Common myeloid progenitor, CD34-positive (primary cell): ENCODE results near the gene SULT2B1.
"Not testable (repeated sequence)": the region's sequence is repeated elsewhere in the genome, so short reads cannot be mapped to it uniquely, and the experiment has no call there.

Experiments used
- CTCF ChIA-PET: fragments of 350-600 bp; sonication (Branson Sonifier 250); formaldehyde crosslinking; loops from one replicate; lab custom pipeline; 2021; ENCODE audit warnings: antibody characterized with exemption; lab: Charles Lee
- POLR2A ChIA-PET: fragments of 350-600 bp; sonication (Branson Sonifier 250); formaldehyde crosslinking; loops from one replicate; lab custom pipeline; 2021; ENCODE audit warnings: antibody characterized with exemption; lab: Charles Lee
- DNase-seq, 3 donors: peaks; one replicate each; pipeline versions ENCODE4 v3.0.0 to v3.0.0-alpha.2; 2013
- H3K27ac ChIP-seq, 2 experiments: 1 replicate in 1 of 2; 2 replicates in 1 of 2; pipeline ENCODE4 v1.7.0; 2013; ENCODE audit warnings: inconsistent platforms in 2 of 2, low read length in 2 of 2, mild to moderate bottlenecking in 2 of 2, low read depth in 1 of 2, moderate library complexity in 1 of 2; ENCODE audit not compliant: severe bottlenecking in 2 of 2, insufficient read depth in 1 of 2, poor library complexity in 1 of 2
- H3K27me3 ChIP-seq, 5 experiments: replicated peaks in 2 of 5; 1 replicate in 3 of 5; 2 replicates in 2 of 5; pipeline versions ENCODE4 v1.6.1 to v1.7.0; 2013; ENCODE audit warnings: low read length in 4 of 5, mild to moderate bottlenecking in 2 of 5, moderate library complexity in 2 of 5, inconsistent platforms in 1 of 5; ENCODE audit not compliant: insufficient read depth in 5 of 5, control insufficient read depth in 4 of 5
- H3K36me3 ChIP-seq, 4 experiments: 1 replicate in 2 of 4; 2 replicates in 2 of 4; pipeline versions ENCODE4 v1.6.1 to v1.7.0; 2013; ENCODE audit warnings: low read length in 3 of 4, control low read depth in 1 of 4, mild to moderate bottlenecking in 1 of 4; ENCODE audit not compliant: control insufficient read depth in 4 of 4, insufficient read depth in 4 of 4
- H3K4me1 ChIP-seq, 4 experiments: 1 replicate in 3 of 4; 2 replicates in 1 of 4; pipeline versions ENCODE4 v1.6.1 to v1.7.1; 2013; ENCODE audit warnings: low read length in 3 of 4, mild to moderate bottlenecking in 3 of 4, control low read depth in 1 of 4, inconsistent platforms in 1 of 4, moderate library complexity in 1 of 4; ENCODE audit not compliant: control insufficient read depth in 4 of 4, insufficient read depth in 4 of 4; ENCODE audit errors: control extremely low read depth in 1 of 4
- H3K4me3 ChIP-seq, 7 experiments: 1 replicate in 4 of 7; 2 replicates in 3 of 7; pipeline versions ENCODE4 v1.5.1 to v1.7.0; 2013; ENCODE audit warnings: mild to moderate bottlenecking in 7 of 7, low read length in 6 of 7, moderate library complexity in 6 of 7, inconsistent platforms in 2 of 7, low read depth in 2 of 7, control low read depth in 1 of 7; ENCODE audit not compliant: insufficient read depth in 4 of 7, control insufficient read depth in 1 of 7; ENCODE audit errors: extremely low read depth in 1 of 7
- H3K9me3 ChIP-seq, 5 experiments: 1 replicate in 4 of 5; 2 replicates in 1 of 5; pipeline versions ENCODE4 v1.6.1 to v1.7.1; 2013; ENCODE audit warnings: low read length in 4 of 5, mild to moderate bottlenecking in 2 of 5, inconsistent platforms in 1 of 5, low read depth in 1 of 5, moderate library complexity in 1 of 5; ENCODE audit not compliant: control insufficient read depth in 4 of 5, insufficient read depth in 2 of 5; ENCODE audit errors: control extremely low read depth in 1 of 5
- WGBS: methylation state at CpG from one replicate; pipeline ENCODE4 v1.1.5; 2013; ENCODE audit not compliant: insufficient coverage; 5-methylcytosine and 5-hydroxymethylcytosine counted together

The SULT2B1 gene

DNA sequence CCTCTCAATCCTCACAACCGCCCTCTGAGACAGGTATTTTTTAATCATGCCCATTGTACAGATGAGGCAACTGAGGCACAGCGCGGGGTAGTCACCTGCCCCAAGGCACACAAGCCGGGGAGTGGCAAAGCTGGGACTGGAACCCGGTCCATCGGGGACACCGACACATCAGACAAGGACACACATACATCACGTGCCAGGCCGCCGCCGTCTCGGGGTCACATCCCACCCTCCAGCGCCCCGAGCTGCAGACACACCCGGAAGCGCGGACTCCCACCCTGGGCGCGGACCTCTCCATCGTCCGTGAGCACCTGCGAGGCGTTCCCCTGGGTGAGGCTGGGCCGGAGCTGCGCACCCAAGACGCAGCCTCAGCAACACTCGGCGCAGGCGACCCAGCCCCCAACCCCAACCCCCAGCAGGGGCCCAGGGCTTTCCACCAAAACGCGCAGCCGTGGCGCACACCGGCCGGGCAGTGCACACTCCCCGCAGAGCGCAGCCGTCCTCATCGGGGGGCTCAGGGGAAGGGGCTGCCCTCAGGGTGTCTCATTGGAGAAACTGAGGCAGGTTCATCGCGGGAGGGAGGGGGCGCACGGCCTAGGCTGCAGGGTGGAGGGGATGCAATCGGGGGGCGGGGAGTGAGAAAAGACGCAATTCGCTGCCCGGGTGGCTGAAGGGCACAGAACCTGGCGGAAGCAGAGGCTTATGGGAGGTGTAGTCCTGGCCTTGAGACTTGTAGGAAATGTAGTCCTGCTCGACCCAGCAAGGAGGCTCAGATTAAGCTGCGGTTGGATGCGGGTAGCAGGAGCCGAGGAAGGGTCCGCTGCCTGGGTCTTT, 38.5 kb upstream of the SULT2B1 start:
- CTCF ChIA-PET: interaction anchor here (0.7 to 1.9 kb wide), 4 partner anchors 20 to 69 kb away, joined by 3 to 6 read pairs (median 4); no protein-coding TSS in a partner anchor
- WGBS: 2% methylated on average over 46 of the region's 54 CpGs
- H3K4me3 ChIP-seq: peak overlapping the region; percentile 51 to 84 (median 71)
- H3K4me1 ChIP-seq: peaks cover 0 to 18% (median 11%) of the 10 kb centered on the region in 4 experiments
- no peak overlapping the region for H3K27ac ChIP-seq
- no peaks in the 10 kb centered on the region for H3K9me3 ChIP-seq
- peak; percentile 72 to 89 (median 81) for DNase-seq
- no peaks in the 10 kb centered on the region for H3K36me3 ChIP-seq
- H3K27me3 ChIP-seq: peaks cover 6 to 28% (median 16%) of the 10 kb centered on the region in 5 experiments
- POLR2A ChIA-PET: interaction anchor here (0.5 kb wide), 1 partner anchor 67 kb away, joined by 4 read pairs; no protein-coding TSS in a partner anchor

GRCh38 chr19:48514123-48514458, 37.9 kb upstream of the SULT2B1 start:
- Histone ChIP-seq H3K27ac (no peak overlapping the region), H3K9me3 (no peaks in the 10 kb centered on the region), H3K4me1 (peaks cover 0 to 18% (median 11%) of the 10 kb centered on the region in 4 experiments), H3K36me3 (no peaks in the 10 kb centered on the region), H3K27me3 (peaks cover 6 to 28% (median 16%) of the 10 kb centered on the region in 5 experiments), H3K4me3 (peak overlapping the region in 5 of 7 experiments; percentile 57 to 84 (median 73))
- ChIA-PET CTCF (interaction anchor here (0.7 to 1.9 kb wide), 3 partner anchors 21 to 69 kb away, joined by 3 to 6 read pairs (median 4); no protein-coding TSS in a partner anchor), POLR2A (interaction anchor here (0.5 kb wide), 1 partner anchor 67 kb away, joined by 4 read pairs; no protein-coding TSS in a partner anchor)
- 51% methylated on average over 8 of the region's 11 CpGs for WGBS
- no peak for DNase-seq

DNA sequence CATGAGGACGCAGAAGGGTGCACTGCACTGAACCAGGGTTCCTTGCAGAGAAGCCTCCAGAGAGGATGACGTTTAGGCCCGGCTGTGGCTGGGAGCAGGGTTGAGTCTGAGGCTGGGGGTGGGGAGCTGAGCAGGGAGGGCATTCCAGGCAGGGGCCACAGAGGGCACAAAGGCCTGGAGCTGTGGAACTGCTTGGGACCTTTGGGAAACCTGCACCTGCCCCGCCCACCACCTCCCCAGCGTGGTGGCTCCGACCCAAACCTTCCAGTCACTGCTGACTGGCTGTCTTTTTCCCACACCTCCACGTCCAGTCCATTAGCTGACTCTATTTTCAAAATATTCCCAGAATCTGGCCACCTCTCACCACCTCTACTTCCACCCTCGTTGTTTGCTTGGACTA, 35.4 kb upstream of the SULT2B1 start:
- ChIA-PET POLR2A (interaction anchor here (0.6 kb wide), 1 partner anchor 1470 kb away, joined by 3 read pairs; no protein-coding TSS in a partner anchor), CTCF (interaction anchor here (1.3 kb wide), 1 partner anchor 9 kb away, joined by 3 read pairs; no protein-coding TSS in a partner anchor)
- Histone ChIP-seq H3K27me3 (peaks cover 6 to 19% (median 14%) of the 10 kb centered on the region in 5 experiments), H3K9me3 (no peaks in the 10 kb centered on the region), H3K36me3 (no peaks in the 10 kb centered on the region), H3K4me1 (peaks cover 0 to 8% (median 6%) of the 10 kb centered on the region in 4 experiments), H3K4me3 (no peak overlapping the region), H3K27ac (no peak overlapping the region)
- no peak for DNase-seq
- 93% methylated on average over 8 of the region's 8 CpGs for WGBS

DNA sequence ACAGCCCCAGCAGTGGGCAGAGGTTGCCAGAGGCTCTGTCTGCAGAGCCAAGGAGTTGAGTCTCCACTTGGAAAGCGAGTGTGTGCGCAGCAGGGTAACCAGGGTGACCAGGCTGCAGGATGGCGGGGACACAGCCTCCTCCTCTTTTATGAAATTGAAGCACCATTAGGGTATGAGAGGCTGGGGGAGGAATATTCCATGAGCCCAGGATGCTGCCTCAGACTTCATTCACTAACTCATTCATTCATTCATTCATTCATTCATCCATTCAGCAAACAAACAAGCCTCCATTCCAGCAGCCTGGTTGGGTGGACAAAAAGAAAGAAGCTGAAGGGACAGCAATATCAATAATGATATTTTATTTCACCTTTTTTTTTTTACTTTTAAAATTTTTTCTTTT, 33.8 kb upstream of the SULT2B1 start:
- Histone ChIP-seq H3K27ac (no peak overlapping the region), H3K4me1 (peaks cover 0 to 7% (median 2%) of the 10 kb centered on the region in 4 experiments), H3K27me3 (peaks cover 0 to 5% (median 2%) of the 10 kb centered on the region in 5 experiments), H3K4me3 (no peak overlapping the region), H3K9me3 (no peaks in the 10 kb centered on the region), H3K36me3 (no peaks in the 10 kb centered on the region)
- DNase-seq: no peak
- POLR2A ChIA-PET: interaction anchor here (0.6 kb wide), 1 partner anchor 1196 kb away, joined by 6 read pairs; no protein-coding TSS in a partner anchor
- no CpG with 5 or more reads among the region's 3 CpGs for WGBS
- CTCF ChIA-PET: no interaction called here

DNA sequence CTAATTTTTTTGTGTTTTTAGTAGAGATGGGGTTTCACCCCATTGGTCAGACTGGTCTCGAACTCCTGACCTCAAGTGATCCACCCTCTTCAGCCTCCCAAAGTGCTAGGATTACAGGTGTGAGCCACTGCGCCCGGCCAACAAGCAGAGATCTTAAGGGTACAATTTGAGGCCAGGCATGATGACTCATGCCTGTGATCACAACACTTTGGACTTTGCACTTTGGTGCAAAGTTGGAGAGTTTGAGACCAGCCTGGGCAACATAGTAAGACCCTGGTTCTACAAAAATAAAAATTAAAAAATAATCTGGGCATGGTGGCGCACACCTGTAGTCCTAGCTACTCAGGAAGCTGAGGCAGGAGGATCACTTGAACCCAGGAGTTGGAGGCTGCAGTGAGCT, 32.5 kb upstream of the SULT2B1 start:
- 100% methylated on average over 4 of the region's 4 CpGs for WGBS
- H3K27ac ChIP-seq, H3K4me3 ChIP-seq, H3K9me3 ChIP-seq, DNase-seq, H3K36me3 ChIP-seq, POLR2A ChIA-PET, H3K27me3 ChIP-seq, H3K4me1 ChIP-seq: not testable (repeated sequence)
- CTCF ChIA-PET: interaction anchor here (0.7 kb wide), 1 partner anchor 114 kb away, joined by 3 read pairs; no protein-coding TSS in a partner anchor

DNA sequence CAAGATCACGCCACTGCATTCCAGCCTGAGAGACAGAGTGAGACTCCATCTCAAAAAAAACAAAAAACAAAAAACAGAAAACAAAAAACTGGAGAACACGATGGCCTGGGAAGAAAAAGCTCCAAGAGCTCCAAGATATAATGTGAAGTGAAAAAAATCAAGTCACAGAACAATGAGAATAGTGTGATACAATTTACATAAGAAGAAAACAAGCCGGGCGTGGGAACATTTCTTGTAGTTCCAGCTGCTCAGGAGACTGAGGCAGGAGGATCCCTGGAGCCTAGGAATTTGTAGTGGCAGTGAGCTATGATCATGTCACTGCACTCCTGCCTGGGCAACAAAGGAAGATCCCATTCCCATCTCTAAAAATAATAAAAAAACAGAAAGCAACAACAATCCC, 31.8 kb upstream of the SULT2B1 start:
- Histone ChIP-seq H3K4me3 (no peak overlapping the region), H3K4me1 (no peaks in the 10 kb centered on the region), H3K9me3 (peaks cover 0 to 10% (median 5%) of the 10 kb centered on the region in 5 experiments), H3K36me3 (no peaks in the 10 kb centered on the region), H3K27ac (no peak overlapping the region), H3K27me3 (peaks cover 0 to 3% (median 0%) of the 10 kb centered on the region in 5 experiments)
- WGBS: 81% methylated on average over 3 of the region's 4 CpGs
- ChIA-PET POLR2A (no interaction called here), CTCF (interaction anchor here (0.6 kb wide), 4 partner anchors 26 to 1019 kb away, joined by 3 read pairs; no protein-coding TSS in a partner anchor)
- no peak for DNase-seq
